ENCODE measurements around the gene SMARCA4.
"Not testable (repeated sequence)": the region's sequence is repeated elsewhere in the genome, so short reads cannot be mapped to it uniquely, and the experiment has no call there.

The SMARCA4 gene

DNA sequence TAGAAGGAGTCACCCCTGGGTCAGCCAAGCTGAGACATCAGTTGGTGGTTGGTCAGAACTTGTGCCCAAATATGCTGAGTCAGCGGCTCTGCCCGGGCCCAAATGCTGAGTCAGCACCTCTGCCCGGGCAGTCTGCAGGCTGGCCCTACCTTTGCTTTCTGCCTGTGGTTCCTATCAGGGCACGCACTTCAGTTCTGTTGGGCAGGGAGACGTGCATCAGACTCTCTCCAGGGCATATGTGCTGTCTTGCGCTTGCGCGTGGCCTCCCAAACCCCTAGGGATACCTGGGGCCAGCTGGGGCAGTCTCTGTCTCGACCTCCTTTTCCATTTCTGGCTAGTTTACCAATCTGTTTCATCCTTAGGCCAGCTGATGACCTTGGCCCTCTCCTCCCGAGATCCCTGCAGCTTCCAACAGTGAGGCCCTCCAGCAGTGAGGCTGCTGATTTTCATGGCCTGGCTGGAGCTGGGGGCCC, 104.0 kb downstream of the SMARCA4 start:
- peak; percentile 49 for DNase-seq (ENCODE audit: low read depth, low spot score)

DNA sequence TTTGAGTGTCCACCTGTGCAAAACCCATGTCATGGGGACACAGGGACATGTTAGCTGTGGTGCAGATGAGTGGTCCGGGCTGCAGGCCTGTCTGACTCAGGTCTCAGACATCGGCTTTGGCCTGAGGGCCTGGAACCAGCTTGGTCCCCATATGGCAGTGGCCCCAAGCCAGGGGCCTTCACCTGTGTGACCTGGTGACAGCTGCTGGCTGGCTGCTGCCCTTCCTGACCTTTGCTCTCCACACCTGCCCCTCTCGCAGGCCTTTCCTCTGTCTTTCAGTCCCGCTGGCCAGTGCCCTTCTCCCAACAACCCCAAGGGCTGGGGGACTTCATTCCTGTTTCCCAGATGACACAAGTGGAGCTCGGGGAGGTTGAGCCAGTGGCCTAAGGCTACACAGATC, 105.5 kb downstream of the SMARCA4 start:
- DNase-seq (ENCODE audit: low read depth, low spot score) = no peak

DNA sequence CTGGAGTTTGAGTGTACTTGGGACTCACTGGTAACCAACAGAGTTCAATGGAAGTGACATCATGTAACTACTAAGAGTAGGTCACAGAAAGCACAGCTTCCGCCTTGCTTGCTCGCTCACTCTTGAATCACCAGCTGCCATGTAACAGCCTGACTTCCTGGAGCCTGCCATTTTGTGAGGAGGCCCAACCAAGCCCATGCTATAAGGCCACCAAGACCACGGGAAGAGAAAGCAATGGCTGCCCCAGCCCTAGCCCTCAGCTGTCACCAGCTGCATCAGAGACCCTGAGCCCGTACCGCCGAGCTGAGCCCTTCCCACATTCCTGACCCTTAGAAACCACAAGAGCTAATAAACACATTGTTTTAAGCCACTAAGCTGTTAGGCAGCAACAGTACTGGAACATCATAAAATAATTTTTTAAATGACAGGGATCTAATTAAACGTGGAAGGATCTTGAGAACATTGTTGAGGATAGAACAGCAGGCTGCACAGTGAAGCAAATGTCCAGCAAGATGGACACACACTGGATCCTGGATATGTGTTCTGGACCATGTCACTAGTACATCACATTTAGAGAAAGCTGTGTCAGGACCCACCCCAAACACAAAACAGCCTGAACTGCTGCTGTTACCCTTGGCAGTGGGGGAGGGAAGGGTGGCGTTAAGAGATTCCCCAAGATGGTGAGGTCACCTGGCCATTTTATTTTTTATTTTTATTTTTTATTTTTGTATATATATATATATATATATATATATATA, 106.7 kb downstream of the SMARCA4 start:
- no peak for DNase-seq (ENCODE audit: low read depth, low spot score)

DNA sequence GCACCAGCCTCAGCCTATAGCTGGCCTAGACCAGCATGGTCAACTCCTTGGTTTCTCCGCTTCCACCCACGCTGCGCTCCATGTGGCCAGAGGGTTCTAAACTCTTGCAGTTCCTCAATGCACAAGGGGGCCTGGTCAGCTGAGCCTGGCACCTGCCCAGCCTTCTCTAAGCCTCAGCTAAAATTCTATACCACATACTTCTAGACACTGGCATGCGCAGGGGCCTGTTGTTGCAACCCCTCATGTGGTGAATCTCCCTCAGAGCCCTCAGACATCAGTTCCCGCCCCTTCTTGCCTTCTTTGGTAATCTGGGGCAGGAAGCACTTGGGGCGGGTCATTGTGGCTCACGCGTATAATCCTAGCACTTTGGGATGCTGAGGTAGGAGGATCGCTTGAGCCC, 108.7 kb downstream of the SMARCA4 start:
- DNase-seq (ENCODE audit: low read depth, low spot score) = peak; percentile 40

DNA sequence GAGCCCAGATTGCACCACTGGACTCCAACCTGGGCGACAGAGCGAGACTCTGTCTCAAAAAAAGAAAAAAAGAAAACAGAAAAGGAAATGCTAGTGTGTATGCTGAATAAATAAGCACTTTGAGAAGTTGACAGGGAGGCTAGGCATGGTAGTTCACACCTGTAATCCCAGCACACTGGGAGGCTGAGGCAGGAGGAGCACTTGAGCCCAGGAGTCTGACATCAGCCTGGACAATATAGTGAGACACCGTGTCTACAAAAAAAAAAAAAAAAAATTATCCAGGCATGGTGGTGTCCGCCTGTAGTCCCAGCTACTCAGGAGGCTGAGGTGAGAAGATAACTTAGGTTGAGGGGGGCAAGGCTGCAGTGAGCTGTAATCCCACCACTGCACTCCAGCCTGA, 109.3 kb downstream of the SMARCA4 start:
- no peak for DNase-seq (ENCODE audit: low read depth, low spot score)

DNA sequence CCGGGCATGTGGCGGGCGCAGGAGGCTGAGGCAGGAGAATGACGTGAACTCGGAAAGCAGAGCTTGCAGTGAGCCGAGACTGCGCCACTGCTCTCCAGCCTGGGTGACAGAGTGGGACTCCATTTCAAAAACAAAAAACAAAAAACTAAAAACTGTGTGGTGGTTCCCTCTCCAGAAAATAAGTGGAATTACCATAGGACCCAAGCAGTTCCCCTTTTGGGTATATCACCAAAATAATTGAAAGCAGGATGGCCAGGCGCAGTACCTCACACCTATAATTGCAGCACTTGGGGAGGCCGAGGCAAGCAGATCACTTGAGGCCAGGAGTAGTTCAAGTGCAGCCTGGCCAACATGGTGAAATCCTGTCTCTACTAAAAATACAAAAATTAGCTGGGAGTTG, 112.7 kb downstream of the SMARCA4 start:
- DNase-seq (ENCODE audit: low read depth, low spot score) = no peak

DNA sequence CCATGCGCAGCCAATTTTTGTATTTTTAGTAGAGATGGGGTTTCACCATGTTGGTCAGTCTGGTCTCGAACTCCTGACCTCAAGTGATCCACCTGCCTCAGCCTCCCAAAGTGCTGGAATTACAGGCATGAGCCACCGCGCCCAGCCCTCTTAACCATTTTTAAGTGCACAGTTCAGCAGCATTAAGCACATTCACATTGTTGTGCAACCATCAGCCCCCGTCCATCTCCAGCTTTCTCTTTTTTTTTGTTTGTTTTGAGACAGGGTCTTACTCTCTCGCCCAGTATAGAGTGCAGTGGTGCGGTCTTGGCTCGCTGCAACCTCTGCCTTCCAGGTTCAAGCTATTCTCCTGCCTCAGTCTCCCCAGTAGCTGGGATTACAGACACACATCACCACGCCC, 116.0 kb downstream of the SMARCA4 start:
- not testable (repeated sequence) for DNase-seq (ENCODE audit: low read depth, low spot score)

DNA sequence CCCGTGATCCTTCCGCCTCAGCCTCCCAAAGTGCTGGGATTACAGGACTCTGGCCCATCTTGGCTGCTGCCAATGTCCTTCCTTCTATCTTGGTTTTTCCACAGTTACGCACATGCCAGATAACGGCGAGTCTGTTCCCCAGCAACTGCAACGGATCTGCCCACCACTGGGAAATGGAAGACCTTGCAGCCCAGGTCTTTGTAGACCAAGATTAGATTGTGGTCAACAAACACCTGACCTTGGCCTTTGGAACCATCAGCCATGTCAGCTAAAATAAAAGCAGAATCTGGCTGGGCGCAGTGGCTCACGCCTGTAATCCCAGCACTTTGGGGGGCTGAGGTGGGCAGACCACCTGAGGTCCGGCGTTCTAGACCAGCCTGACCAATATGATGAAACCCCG, 118.1 kb downstream of the SMARCA4 start:
- no peak for DNase-seq (ENCODE audit: low read depth, low spot score)

DNA sequence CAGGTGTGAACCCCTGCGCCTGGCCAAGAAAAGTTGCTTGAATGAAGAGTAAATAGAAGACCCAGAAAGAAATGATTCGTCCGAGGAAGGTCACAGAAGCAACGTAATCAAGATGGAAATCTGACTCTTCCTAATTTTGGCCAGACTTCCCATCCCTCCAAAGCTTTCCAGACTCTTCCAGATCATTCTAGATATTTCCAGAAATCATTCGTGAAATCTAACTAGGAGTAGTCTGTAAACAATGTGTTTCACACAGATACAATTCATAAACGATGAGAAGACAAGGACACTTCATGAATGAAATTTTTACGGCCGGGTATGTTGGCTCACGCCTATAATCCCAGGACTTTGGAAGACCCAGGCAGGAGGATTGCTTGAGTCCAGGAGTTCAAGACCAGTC, 119.2 kb downstream of the SMARCA4 start:
- no peak for DNase-seq (ENCODE audit: low read depth, low spot score)

DNA sequence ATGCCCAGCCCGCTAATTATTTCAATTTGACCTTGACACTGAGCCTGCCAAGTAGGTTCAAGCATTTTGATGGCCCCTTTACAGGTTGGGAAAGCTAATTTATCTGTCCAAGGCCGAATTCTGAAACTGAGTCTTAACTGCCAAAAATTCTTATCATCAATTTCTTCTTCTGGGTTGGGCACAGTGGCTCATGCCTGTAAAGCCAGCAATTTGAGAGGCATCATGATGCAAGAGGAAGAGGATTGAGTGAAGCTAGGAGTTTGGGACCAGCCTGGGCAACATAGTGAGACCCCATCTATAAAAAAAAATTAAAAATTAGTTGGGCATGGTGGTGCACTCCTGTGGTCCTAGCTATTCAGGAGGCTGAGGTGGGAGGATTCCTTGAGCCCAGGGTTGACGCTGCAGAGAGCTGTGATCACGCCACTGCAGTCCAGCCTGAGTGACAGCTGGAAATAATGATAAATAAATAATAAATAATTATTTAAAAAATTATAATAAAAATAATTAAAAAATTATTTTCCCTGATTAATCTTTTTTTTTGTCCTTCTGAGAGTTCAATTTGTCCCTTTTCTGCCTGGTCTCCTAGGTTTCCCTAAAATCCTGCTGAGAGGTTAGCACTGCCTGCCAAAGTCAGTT, 127.2 kb downstream of the SMARCA4 start:
- DNase-seq (ENCODE audit: low read depth, low spot score) = no peak

DNA sequence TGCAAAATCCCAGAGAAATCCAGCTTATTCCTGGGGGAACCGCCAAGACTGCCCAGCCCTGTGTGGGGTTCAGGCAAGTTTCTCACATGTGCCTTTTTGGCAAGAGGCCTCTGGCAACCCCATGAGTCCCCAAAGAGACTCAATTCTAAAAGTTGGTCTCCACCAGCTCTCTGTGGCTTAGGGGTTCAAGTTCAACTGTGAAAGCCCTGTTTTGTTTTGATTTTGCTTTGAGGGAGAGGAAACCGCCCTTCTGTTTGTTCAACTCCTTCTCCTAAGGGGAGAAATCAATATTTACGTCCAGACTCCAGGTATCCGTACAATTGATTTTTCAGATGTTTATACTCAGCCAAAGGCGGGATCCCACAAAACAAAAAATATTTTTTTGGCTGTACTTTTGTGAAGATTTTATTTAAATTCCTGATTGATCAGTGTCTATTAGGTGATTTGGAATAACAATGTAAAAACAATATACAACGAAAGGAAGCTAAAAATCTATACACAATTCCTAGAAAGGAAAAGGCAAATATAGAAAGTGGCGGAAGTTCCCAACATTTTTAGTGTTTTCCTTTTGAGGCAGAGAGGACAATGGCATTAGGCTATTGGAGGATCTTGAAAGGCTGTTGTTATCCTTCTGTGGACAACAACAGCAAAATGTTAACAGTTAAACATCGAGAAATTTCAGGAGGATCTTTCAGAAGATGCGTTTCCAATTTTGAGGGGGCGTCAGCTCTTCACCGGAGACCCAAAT, 127.8 kb downstream of the SMARCA4 start:
- DNase-seq (ENCODE audit: low read depth, low spot score) = no peak

DNA sequence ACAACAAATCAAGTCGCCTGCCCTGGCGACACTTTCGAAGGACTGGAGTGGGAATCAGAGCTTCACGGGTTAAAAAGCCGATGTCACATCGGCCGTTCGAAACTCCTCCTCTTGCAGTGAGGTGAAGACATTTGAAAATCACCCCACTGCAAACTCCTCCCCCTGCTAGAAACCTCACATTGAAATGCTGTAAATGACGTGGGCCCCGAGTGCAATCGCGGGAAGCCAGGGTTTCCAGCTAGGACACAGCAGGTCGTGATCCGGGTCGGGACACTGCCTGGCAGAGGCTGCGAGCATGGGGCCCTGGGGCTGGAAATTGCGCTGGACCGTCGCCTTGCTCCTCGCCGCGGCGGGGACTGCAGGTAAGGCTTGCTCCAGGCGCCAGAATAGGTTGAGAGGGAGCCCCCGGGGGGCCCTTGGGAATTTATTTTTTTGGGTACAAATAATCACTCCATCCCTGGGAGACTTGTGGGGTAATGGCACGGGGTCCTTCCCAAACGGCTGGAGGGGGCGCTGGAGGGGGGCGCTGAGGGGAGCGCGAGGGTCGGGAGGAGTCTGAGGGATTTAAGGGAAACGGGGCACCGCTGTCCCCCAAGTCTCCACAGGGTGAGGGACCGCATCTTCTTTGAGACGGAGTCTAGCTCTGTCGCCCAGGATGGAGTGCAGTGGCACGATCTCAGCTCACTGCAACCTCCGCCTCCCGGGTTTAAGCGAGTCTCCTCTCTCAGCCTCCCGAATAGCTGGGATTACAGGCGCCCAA, 128.6 kb downstream of the SMARCA4 start, which contains the start of gene LDLR:
LDLR (plus strand) TSS at position 210 of the 760 bp plus-strand sequence; CDS start at position 296, 86 bp downstream.
- DNase-seq (ENCODE audit: low read depth, low spot score) = peak; percentile 97

DNA sequence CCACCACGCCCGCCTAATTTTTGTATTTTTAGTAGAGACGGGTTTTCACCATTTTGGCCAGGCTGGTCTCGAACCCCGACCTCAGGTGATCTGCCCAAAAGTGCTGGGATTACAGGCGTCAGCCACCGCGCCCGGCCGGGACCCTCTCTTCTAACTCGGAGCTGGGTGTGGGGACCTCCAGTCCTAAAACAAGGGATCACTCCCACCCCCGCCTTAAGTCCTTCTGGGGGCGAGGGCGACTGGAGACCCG, 129.1 kb downstream of the SMARCA4 start:
- not testable (repeated sequence) for DNase-seq (ENCODE audit: low read depth, low spot score)

DNA sequence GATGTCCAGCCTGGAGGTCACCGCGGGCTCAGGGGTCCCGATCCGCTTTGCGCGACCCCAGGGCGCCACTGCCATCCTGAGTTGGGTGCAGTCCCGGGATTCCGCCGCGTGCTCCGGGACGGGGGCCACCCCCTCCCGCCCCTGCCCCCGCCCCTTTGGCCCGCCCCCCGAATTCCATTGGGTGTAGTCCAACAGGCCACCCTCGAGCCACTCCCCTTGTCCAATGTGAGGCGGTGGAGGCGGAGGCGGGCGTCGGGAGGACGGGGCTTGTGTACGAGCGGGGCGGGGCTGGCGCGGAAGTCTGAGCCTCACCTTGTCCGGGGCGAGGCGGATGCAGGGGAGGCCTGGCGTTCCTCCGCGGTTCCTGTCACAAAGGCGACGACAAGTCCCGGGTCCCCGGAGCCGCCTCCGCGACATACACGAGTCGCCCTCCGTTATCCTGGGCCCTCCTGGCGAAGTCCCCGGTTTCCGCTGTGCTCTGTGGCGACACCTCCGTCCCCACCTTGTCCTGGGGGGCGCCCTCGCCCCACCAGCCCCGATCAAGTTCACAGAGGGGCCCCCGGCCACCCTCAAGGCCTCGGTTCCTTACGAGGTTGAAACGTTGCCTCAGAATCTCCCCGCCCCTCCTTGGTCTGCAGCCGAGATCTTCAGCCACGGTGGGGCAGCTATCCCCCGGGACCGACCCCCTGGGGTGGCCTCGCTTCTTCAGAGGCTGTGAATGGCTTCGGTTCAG, 129.6 kb downstream of the SMARCA4 start:
- DNase-seq (ENCODE audit: low read depth, low spot score) = peak; percentile 94

DNA sequence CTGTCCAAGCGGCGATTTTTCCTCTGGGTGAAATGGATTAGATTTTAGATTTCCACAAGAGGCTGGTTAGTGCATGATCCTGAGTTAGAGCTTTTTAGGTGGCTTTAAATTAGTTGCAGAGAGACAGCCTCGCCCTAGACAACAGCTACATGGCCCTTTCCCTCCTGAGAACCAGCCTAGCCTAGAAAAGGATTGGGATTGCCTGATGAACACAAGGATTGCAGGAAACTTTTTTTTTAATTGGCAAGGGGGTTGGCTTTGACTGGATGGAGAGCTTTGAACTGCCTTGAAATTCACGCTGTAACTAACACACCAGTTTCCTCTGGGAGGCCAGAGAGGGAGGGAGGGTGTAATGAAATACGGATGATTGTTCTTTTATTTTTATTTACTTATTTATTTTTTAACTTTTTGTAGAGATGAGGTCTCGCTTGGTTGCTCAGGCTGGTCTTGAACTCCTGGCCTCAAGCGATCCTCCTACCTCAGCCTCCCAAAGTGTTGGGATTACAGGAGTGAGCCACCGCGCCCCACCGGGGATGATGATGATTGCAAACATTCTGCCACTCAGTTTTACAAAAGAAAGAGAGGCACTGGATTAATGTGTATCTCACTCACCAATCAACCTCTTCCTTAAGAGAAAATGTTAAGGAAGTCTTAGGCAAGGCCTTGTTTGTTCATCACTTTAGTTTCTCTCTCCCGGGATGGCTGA, 130.3 kb downstream of the SMARCA4 start:
- no peak for DNase-seq (ENCODE audit: low read depth, low spot score)

DNA sequence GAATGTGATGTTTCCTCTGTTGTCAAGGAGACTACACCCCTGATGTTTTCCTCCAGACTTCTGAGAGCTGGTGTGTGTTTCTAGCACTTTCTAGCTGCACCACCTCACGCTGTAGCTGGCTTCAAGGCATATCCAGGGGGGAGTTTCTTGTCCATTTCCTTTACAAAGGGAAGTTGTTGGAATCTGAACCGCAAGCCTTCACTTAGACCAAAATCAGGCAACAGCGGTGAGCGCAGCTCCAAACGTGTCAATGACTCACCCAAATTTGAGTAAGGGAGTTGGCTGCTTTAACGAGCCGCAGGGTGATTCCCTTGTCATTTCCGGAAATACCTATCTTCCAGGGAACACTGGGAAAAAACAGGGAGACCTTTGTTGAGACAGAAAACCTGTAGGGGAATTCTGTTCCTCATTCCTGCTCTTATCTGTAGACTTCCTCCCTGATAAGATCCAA, 130.9 kb downstream of the SMARCA4 start:
- DNase-seq (ENCODE audit: low read depth, low spot score) = peak; percentile 93

DNA sequence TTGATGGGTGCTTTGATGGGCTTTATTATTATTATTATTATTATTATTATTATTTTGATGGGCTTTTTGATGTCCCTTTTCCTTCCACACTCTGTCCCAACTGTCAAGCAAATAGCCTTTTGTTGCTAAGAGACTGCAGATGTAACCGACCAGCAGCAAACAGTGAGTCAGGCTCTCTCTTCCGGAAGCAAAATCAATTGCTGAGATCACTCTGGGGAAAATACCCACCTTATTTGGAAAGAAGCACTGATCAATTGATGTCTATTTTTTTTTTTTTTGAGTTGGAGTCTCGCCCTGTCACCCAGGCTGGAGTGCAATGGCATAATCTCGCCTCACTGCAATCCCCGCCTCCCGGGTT, 131.3 kb downstream of the SMARCA4 start:
- peak; percentile 28 for DNase-seq (ENCODE audit: low read depth, low spot score)

DNA sequence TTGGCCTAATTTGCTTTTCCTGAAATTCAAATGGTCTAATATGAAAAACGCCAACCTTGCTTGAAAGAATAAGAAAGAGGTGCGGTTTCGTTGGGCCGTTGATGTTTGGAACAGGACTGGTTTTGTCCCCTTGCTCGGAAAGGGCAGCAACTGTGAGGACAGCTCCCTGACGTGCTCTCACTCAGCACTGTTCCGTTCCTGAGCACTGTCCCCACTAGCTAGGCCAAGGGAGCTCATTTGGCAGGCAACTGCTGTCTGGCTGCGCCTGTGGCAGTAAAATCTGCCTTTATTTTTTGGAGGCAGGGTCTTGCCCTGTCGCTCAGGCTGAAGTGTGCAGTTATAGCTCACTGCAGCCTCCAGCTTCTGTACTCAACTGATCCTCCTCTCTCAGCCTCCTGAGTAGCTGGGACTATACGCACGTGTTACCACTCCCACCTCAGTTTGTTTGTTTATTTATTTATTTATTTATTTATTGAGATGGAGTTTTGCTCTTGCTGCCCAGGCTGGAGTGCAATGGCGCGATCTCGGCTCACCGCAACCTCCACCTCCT, 132.9 kb downstream of the SMARCA4 start:
- no peak for DNase-seq (ENCODE audit: low read depth, low spot score)

DNA sequence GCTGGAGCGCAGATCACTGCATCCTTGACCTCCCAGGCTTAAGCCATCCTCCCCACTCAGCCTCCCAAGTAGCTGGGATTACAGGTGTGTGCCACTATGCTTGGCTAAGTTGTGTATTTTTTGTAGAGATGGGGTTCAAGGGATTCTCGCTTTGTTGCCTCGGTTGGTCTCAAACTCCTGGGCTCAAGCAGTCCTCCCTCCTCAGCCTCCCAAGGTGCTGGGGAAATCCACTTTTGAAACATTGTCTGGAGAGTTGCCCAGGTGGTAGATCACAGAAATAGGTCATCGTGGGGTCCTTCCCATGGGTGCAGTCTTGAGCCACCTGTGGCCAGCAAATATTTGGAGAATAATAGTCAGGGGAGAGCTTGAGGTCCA, 133.7 kb downstream of the SMARCA4 start:
- no peak for DNase-seq (ENCODE audit: low read depth, low spot score)

DNA sequence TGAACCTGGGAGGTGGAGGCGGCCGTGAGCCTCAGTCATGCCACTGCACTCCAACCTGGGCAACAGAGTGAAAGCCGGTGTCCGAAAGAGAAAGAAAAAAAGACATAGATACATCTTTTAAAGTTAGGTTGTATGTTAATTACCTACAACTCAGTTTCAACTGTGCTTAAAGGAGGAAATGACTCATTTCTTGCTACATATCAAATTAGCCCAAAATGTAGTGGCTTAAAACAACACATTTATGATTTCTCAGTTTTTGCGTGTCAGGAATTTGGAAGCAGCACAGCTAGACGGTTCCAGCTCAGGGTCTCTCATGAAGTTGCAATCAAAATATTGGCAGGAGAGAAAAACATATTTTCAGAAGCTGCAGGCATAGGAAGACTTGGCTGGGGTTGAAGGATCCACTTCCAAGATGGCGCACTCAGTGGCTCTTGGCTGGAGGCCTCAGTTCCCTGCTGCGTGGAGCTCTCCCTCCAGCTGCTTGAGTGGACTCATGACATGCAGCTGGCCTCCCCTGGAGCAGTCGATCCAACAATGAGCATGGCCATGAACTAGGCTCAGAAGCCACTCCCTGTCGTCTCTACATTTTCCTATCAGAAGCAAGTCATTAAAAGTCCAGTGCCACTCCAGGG, 135.5 kb downstream of the SMARCA4 start:
- no peak for DNase-seq (ENCODE audit: low read depth, low spot score)

Data from ELF-1 (cell line).